Testis (tissue), 3 donors: ENCODE measurements around the gene RPS27. TPM values are rescaled to one million over a fixed set of nuclear protein-coding genes. Genes with fewer than 3 reads are reported as not detected.
A peak's percentile ranks its signal among the peaks of the same experiment; 100 is the strongest.

Experiments used
- DNase-seq: peaks from one replicate; pipeline ENCODE4 v3.0.0-alpha.2; 2019
- H3K27ac ChIP-seq, 2 donors: fragments of 200-600 bp; sonication (generic); one replicate each; pipeline ENCODE4 v1.5.1; 2019
- H3K27me3 ChIP-seq: fragments of 200-600 bp; sonication (generic); one replicate; pipeline ENCODE4 v1.5.1; 2019
- H3K36me3 ChIP-seq: fragments of 200-600 bp; sonication (generic); one replicate; pipeline ENCODE4 v1.5.1; 2017; ENCODE audit warnings: low read depth; ENCODE audit errors: missing control alignments
- H3K4me1 ChIP-seq: fragments of 200-600 bp; sonication (generic); one replicate; pipeline ENCODE4 v1.5.1; 2019
- H3K4me3 ChIP-seq, 2 donors: fragments of 200-600 bp; sonication (generic); one replicate each; pipeline ENCODE4 v1.5.1; 2017 to 2019
- H3K9me3 ChIP-seq: fragments of 200-600 bp; sonication (generic); one replicate; pipeline ENCODE4 v1.5.1; 2017
- CTCF ChIP-seq, 3 experiments: fragments of 450-650 bp in 2 of 3; fragments of 200-600 bp in 1 of 3; sonication (generic) in 1 of 3; IDR thresholded peaks; one replicate each; pipeline ENCODE4 v1.5.1; 2016 to 2019; ENCODE audit warnings: antibody characterized with exemption in 3 of 3, mild to moderate bottlenecking in 2 of 3, moderate library complexity in 1 of 3
- POLR2A ChIP-seq: fragments of 450-650 bp; IDR thresholded peaks from one replicate; pipeline ENCODE4 v1.6.1; 2017; ENCODE audit warnings: antibody characterized with exemption, mild to moderate bottlenecking, moderate library complexity
- WGBS, 2 donors: methylation state at CpG; one replicate each; pipeline ENCODE4 v1.1.5; 2018; 5-methylcytosine and 5-hydroxymethylcytosine counted together
- intact Hi-C: fragments of 100-400 bp; cut with DNase I; formaldehyde crosslinking; loops from one replicate; pipeline ENCODE4 v1.15.1; 2023; ENCODE audit warnings: low total_unique reads
- polyA plus RNA-seq: library from polyadenylated mRNA; stranded (reverse); fragments of 350-450 nt; fragmentation: Illumina TruSeq; extraction: RNeasy Lipid Tissue Mini Kit (QIAGEN cat#74804); gene quantifications from one replicate; pipeline ENCODE4 v1.2.3, GENCODE V29; 2014; ENCODE audit warnings: low read depth, low replicate concordance; ENCODE audit not compliant: insufficient read depth
- total RNA-seq, 2 donors: library from RNA; depleted of rRNA; stranded (reverse); fragments of >200 nt; gene quantifications; one replicate each; pipeline ENCODE4 v1.2.3, GENCODE V29; 2016

RPS27 gene
- total and polyA plus RNA-seq, 3 donors from 2014 or later, result 779 to 3,589 (median 1,544) TPM

GRCh38 chr1:153962088-153963029 is 28.2 kb upstream of the RPS27 start:
- Histone ChIP-seq H3K4me1 (peaks cover 46% of the 10 kb centered on the region), H3K9me3 (no peaks in the 10 kb centered on the region), H3K27ac (peak overlapping the region; percentile 89 to 98), H3K36me3 (no peaks in the 10 kb centered on the region), H3K27me3 (no peaks in the 10 kb centered on the region), H3K4me3 (peak overlapping the region; percentile 67 to 91)
- no peak for DNase-seq
- intact Hi-C loops, result no loop called here
- WGBS, 2 donors, result 42 to 48% methylated on average over 11 to 16 of the region's 16 CpGs
- no peak for TF ChIP-seq POLR2A
- TF ChIP-seq CTCF (IDR thresholded peaks at IDR 0.05), result peak in 1 of 3 experiments; percentile 1

- 0% methylated on average over 30 to 49 of the region's 54 CpGs for WGBS, 2 donors
- no peak for TF ChIP-seq CTCF (IDR thresholded peaks at IDR 0.05)
- peak; percentile 50 for TF ChIP-seq POLR2A
- DNase-seq, result peak; percentile 99
- Histone ChIP-seq H3K27me3 (no peaks in the 10 kb centered on the region), H3K4me1 (peaks cover 47% of the 10 kb centered on the region), H3K4me3 (peak within 1 kb of the TSS; percentile 67 to 91), H3K9me3 (no peaks in the 10 kb centered on the region), H3K27ac (peak within 1 kb of the TSS; percentile 89 to 98), H3K36me3 (no peaks in the 10 kb centered on the region)
- intact Hi-C loops, result no loop called here
These were observed 27.3 kb upstream of the RPS27 start, which contains the start of gene SLC39A1 for GRCh38 chr1:153963030-153963849. Gene SLC39A1, minus strand, starts transcription at chr1:153963537. Its CDS starts 822 bp downstream, at chr1:153962715.

GRCh38 chr1:153963850-153964331 is 26.7 kb upstream of the RPS27 start:
- 0 to 1% methylated on average over 21 to 22 of the region's 22 CpGs for WGBS, 2 donors
- no peaks in the 10 kb centered on the region for H3K36me3 ChIP-seq
- H3K9me3 ChIP-seq, result no peaks in the 10 kb centered on the region
- H3K4me1 ChIP-seq, result peaks cover 51% of the 10 kb centered on the region
- intact Hi-C loops, result no loop called here
- peak; percentile 47 for DNase-seq
- H3K27ac ChIP-seq, result peak overlapping the region; percentile 89 to 98
- peak overlapping the region; percentile 67 to 91 for H3K4me3 ChIP-seq
- H3K27me3 ChIP-seq, result no peaks in the 10 kb centered on the region
- no peak for TF ChIP-seq CTCF (IDR thresholded peaks at IDR 0.05)
- TF ChIP-seq POLR2A, result no peak

- H3K27ac ChIP-seq, result peak within 1 kb of the TSS; percentile 80 to 94
- peak; percentile 97 for DNase-seq
- no peaks in the 10 kb centered on the region for H3K27me3 ChIP-seq
- H3K36me3 ChIP-seq, result no peaks in the 10 kb centered on the region
- 0 to 1% methylated on average over 7 to 57 of the region's 60 CpGs for WGBS, 2 donors
- intact Hi-C loops, result no loop called here
- peak within 1 kb of the TSS; percentile 61 to 66 for H3K4me3 ChIP-seq
- TF ChIP-seq CTCF (IDR thresholded peaks at IDR 0.05) (peak in 1 of 3 experiments; percentile 29), POLR2A (peak; percentile 5)
- H3K9me3 ChIP-seq, result no peaks in the 10 kb centered on the region
- peaks cover 40% of the 10 kb centered on the region for H3K4me1 ChIP-seq
These were observed 23.2 kb upstream of the RPS27 start, which contains the start of gene CREB3L4 for GRCh38 chr1:153967107-153967999. Gene CREB3L4, plus strand, starts transcription at chr1:153967902. Its CDS starts 624 bp downstream, at chr1:153968526.
